Stimulated activated CD4-positive, alpha-beta T cell treated with anti-CD3 and anti-CD28 coated beads, Interleukin-1b, Interleukin-23, amount 100 ng/mL, for 1 hour (primary cell): Measurements from ENCODE around the gene OAS2.
"Not testable (repeated sequence)": the region's sequence is repeated elsewhere in the genome, so short reads cannot be mapped to it uniquely, and the experiment has no call there.

Experiments
- DNase-seq, 2 donors: peaks; one replicate each; pipeline ENCODE4 v3.0.0-alpha.2; 2020; ENCODE audit warnings: low read depth in 2 of 2

The OAS2 gene

DNA sequence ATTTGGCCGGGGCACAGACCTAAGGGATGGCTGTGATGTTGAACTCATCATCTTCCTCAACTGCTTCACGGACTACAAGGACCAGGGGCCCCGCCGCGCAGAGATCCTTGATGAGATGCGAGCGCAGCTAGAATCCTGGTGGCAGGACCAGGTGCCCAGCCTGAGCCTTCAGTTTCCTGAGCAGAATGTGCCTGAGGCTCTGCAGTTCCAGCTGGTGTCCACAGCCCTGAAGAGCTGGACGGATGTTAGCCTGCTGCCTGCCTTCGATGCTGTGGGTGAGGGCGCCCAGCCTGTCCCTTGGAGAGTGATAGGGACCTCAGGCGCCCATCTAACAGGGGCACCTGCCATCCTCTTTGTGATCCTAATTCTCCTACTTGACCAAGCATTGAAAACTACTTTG, 27.6 kb upstream of the OAS2 start:
- no peak for DNase-seq

DNA sequence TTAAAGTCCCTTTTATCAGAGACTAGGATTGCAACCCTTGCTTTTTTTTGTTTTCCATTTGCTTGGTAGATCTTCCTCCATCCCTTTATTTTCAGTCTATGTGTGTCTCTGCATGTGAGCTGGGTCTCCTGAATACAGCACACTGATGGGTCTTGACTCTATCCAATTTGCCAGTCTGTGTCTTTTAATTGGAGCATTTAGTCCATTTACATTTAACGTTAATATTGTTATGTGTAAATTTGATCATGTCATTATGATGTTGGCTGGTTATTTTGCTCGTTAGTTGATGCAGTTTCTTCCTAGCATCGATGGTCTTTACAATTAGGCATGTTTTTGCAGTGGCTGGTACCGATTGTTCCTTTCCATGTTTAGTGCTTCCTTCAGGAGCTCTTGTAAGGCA, 21.2 kb upstream of the OAS2 start:
- not testable (repeated sequence) for DNase-seq

DNA sequence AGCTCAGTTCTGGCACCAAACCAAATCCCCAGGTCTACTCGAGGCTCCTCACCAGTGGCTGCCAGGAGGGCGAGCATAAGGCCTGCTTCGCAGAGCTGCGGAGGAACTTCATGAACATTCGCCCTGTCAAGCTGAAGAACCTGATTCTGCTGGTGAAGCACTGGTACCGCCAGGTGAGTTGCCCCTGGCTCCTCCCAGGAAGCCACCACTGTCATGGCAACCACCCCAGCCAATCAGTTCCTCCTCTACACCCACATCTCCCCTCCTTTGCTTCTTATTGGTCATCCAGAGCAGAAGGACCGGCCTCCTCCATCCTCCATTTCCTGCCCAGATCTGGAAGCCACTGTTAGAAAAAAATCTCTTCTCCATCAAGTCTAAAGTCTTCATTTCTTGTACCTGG, 17.2 kb upstream of the OAS2 start:
- DNase-seq, result no peak

GRCh38 chr12:112961536-112961935, 16.8 kb upstream of the OAS2 start:
- DNase-seq, result no peak

DNA sequence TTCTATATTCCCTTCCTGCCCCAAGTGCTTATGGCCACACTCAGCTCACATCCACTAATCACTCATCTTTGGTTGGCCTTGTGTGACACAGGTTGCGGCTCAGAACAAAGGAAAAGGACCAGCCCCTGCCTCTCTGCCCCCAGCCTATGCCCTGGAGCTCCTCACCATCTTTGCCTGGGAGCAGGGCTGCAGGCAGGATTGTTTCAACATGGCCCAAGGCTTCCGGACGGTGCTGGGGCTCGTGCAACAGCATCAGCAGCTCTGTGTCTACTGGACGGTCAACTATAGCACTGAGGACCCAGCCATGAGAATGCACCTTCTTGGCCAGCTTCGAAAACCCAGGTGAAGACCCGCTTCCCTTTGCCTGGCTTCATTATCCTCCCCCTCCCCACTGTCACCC, 15.8 kb upstream of the OAS2 start:
- DNase-seq, result no peak

- no peak for DNase-seq
Observed at GRCh38 chr12:112963227-112963861, 15.0 kb upstream of the OAS2 start.

DNA sequence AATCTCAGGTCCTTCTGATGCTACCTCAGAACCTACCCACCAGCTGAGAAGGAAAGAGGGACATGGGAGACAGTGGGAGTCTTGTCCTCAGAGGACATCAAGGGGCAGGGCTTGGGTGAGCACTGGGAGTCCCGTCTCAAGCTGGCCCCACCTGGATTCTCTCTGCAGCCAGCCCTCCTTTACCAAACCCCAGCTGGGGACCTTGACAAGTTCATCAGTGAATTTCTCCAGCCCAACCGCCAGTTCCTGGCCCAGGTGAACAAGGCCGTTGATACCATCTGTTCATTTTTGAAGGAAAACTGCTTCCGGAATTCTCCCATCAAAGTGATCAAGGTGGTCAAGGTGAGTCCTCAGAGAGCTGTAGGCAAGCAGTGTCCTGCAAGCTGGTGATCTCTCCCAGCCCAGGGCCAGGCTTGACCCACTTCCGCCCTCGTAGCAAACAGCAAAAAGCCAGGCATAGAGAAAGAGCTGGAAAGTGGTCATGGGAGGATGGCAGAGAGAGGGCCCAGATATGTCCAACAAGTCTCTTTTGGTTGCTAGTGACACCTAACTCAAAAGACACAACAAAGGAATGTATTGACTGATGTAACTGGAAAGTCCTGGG, 14.2 kb upstream of the OAS2 start:
- no peak for DNase-seq

DNA sequence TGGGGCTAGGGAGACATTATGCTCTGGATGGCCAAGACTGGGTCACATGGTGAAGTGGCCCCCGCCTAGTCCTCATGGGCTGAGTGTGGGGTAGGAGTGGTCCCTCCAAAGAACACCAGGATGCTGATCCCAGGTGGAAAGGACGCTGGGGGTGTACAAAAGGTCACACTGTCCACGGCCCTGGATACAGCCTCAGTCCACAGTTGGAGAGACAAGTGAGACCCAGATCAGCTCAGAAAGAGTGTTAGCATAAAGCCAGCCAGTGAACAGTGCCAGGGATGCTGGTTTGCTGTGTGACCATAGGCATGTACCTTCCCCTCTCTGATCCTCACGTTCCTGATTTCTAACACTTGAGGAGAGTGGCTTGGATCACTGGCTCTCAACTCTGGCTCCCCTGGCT, 13.4 kb upstream of the OAS2 start:
- no peak for DNase-seq

DNA sequence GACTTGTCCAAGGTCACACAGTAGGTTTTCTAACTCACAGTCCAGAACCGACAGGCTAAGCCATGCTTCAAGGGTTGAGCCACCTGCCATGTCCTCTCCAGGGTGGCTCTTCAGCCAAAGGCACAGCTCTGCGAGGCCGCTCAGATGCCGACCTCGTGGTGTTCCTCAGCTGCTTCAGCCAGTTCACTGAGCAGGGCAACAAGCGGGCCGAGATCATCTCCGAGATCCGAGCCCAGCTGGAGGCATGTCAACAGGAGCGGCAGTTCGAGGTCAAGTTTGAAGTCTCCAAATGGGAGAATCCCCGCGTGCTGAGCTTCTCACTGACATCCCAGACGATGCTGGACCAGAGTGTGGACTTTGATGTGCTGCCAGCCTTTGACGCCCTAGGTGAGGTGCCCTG, 12.7 kb upstream of the OAS2 start:
- DNase-seq, result no peak

GRCh38 chr12:112967306-112967705, 11.0 kb upstream of the OAS2 start:
- no peak for DNase-seq

DNA sequence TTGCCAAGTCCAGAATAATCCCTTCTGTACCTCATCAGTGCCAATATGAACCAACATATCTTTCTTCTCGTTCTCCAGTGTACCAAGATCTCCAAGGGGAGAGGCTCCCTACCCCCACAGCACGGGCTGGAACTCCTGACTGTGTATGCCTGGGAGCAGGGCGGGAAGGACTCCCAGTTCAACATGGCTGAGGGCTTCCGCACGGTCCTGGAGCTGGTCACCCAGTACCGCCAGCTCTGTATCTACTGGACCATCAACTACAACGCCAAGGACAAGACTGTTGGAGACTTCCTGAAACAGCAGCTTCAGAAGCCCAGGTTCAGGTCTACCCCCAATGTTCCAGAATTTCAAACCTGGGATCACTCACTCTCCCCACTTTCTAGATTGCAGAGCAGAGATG, 10.5 kb upstream of the OAS2 start:
- DNase-seq, result no peak

DNA sequence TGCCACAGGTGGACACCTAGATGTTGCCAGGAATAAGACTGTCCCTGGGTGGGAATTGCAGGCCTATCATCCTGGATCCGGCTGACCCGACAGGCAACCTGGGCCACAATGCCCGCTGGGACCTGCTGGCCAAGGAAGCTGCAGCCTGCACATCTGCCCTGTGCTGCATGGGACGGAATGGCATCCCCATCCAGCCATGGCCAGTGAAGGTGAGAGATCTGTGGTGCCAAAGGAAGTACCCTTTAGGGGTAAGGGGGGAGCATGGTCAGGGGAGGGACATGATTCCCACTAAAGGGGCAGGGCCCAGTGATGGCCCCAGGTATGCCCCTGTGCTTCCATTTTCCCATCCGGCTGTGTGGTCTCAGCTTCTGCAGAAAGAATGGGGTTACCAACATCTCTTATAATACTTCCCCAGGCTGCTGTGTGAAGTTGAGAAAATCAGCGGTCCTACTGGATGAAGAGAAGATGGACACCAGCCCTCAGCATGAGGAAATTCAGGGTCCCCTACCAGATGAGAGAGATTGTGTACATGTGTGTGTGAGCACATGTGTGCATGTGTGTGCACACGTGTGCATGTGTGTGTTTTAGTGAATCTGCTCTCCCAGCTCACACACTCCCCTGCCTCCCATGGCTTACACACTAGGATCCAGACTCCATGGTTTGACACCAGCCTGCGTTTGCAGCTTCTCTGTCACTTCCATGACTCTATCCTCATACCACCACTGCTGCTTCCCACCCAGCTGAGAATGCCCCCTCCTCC, 8.6 kb upstream of the OAS2 start:
- no peak for DNase-seq

GRCh38 chr12:112970391-112970790, 7.9 kb upstream of the OAS2 start:
- no peak for DNase-seq

DNA sequence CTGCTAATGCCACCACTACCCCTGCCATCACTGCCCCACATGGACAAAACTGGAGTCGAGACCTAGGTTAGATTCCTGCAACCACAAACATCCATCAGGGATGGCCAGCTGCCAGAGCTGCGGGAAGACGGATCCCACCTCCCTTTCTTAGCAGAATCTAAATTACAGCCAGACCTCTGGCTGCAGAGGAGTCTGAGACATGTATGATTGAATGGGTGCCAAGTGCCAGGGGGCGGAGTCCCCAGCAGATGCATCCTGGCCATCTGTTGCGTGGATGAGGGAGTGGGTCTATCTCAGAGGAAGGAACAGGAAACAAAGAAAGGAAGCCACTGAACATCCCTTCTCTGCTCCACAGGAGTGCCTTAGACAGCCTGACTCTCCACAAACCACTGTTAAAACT, 7.1 kb upstream of the OAS2 start:
- DNase-seq, result no peak

- DNase-seq, result no peak
Observed at GRCh38 chr12:112973011-112973735, 5.1 kb upstream of the OAS2 start.

DNA sequence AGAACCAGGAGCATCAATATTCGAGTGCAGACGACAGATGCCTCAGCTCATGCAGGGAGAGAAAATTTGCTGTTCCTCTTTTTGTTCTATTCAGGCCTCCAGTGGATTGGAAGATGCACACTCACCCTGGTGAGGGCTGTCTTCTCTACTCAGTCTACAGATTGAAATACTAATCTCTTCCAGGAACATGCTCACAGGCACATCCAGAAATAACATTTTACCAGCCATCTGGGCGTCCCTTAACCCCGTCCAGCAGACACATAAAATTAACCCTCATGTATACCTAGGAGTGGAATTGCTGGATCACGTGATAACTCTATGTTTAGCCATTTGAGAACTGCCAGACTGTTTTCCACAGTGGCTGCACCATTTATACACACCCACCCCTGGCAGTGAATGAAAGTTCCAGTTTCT, 4.5 kb upstream of the OAS2 start:
- DNase-seq, result no peak

DNA sequence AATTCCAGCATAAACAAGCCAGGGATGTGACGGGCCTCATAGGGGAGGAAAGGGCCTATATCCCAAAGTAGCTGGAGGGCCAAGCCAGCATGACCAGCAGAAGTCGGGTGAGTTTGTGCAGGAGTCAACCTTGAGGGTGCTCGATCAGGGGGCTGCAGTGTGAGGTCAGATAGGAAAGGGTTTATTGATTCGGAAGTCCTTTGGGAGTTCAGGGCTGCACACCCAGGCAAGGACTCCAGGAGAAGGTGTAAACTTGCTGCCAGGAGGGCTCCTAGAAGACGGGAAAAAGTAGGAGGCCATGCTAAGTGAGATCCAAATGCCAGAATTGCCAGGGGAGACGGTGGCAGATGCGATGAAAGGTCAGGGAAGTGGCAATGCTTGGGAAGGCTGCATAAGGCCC, 3.4 kb upstream of the OAS2 start:
- no peak for DNase-seq

GRCh38 chr12:112977139-112977538, 1.2 kb upstream of the OAS2 start:
- no peak for DNase-seq

GRCh38 chr12:112977641-112978040, 678 bp upstream of the OAS2 start:
- DNase-seq, result no peak

DNA sequence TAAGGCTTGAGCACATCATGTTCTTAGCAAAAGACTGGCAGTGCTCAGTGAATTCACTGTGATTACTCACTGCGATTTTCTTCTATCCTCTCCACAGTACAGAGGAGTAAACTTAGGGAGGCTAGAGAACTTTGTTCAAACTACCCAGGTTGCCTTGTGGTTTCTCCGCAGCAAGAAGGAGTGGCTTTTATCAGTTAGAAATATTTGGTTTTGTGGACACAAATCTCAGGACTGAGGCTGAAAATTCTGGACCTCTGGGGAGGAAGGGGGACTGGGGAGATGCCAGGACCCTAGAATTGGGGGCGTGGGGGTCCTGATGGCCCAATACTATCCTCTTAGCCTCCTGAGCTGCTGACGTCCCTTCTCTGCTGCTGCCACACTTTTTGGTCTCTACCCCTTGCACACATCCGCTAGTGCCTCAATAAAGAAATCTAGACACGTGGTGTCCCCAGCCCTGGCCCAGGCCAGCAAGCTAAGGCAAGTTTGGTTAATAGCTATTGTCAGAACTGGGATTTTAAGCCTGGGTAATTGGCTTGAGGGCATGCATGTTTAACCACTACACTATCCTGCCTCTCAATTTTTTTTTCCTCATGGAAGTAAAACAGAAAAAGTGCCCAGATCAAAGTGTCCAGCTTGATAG, 842 bp downstream of the OAS2 start:
- DNase-seq, result no peak

- no peak for DNase-seq
Observed at GRCh38 chr12:112980491-112981158, 2.3 kb downstream of the OAS2 start.
